ENCODE data around the gene SND1. TPM values are rescaled to one million over a fixed set of nuclear protein-coding genes. Genes with fewer than 3 reads are reported as not detected.
"Not testable (repeated sequence)": the region's sequence is repeated elsewhere in the genome, so short reads cannot be mapped to it uniquely, and the experiment has no call there.

SND1 gene
- total and polyA plus RNA-seq, 2 of the 4 experiments (the other 2 are of a cell fraction) = 154 to 294 TPM

GRCh38 chr7:127902753-127903152 is 250.8 kb downstream of the SND1 start:
- H3K4me2 ChIP-seq (ENCODE audit: low read depth, low read length); H2BK15ac ChIP-seq (ENCODE audit: low read depth, low read length); H3K4me3 ChIP-seq (ENCODE audit: insufficient read depth, low read depth, low read length); H3K18ac ChIP-seq (ENCODE audit: low read depth, low read length); H2BK120ac ChIP-seq (ENCODE audit: low read depth, low read length); H2BK5ac ChIP-seq (ENCODE audit: low read depth, low read length, poor library complexity, severe bottlenecking); H2AFZ ChIP-seq (replicated peaks; ENCODE audit: low read length, poor library complexity); H3K36me3 ChIP-seq (ENCODE audit: control insufficient read depth, insufficient read depth, low read length); H3K9me3 ChIP-seq (ENCODE audit: control insufficient read depth, insufficient read depth, low read length); H4K5ac ChIP-seq (ENCODE audit: low read depth, low read length); H2BK20ac ChIP-seq (ENCODE audit: low read depth, low read length); H3K56ac ChIP-seq (ENCODE audit: extremely low read depth, insufficient read depth, low read length); H3K9ac ChIP-seq (ENCODE audit: low read depth, low read length); intact Hi-C loops (cut with micrococcal nuclease); BruUV-seq (replicated peaks); H4K8ac ChIP-seq (ENCODE audit: low read depth in 2 of 2, low read length in 2 of 2); POLR2A ChIA-PET (ENCODE audit: unreplicated experiment); H2AK5ac ChIP-seq (ENCODE audit: low read depth, low read length); H3K23ac ChIP-seq (ENCODE audit: low read depth, low read length); H3K27ac ChIP-seq (ENCODE audit: insufficient read depth, low read length); ATAC-seq (ENCODE audit: low read depth); dilution Hi-C loops (cut with HindIII; ENCODE audit: low sequenced_read_pairs, unreplicated experiment); H2AK9ac ChIP-seq (replicated peaks; ENCODE audit: low read depth, low read length, poor library complexity); H3K14ac ChIP-seq (replicated peaks; ENCODE audit: low read depth, low read length); H3K4ac ChIP-seq (ENCODE audit: low read depth, low read length); H4K91ac ChIP-seq (ENCODE audit: insufficient read depth, low read depth, low read length); in situ Hi-C loops (cut with MboI; ENCODE audit: low sequenced_read_pairs); DNase-seq; H3K27me3 ChIP-seq (ENCODE audit: control insufficient read depth, insufficient read depth, low read length): not testable (repeated sequence)
- H4K20me1 ChIP-seq (ENCODE audit: insufficient read depth, low read length) = peaks cover 78% of the 10 kb centered on the region
- H3K9me1 ChIP-seq (ENCODE audit: insufficient read depth, low read length) = peaks cover 41% of the 10 kb centered on the region
- CTCF ChIA-PET = interaction anchor here (0.6 to 0.7 kb wide), 4 partner anchors 125 to 419 kb away, joined by 3 to 7 read pairs (median 3); no protein-coding TSS in a partner anchor
- no CpG with 5 or more reads among the region's 6 CpGs for WGBS, 2 experiments (ENCODE audit: extremely low coverage in 2 of 2, insufficient read length in 1 of 2)
- H3K79me1 ChIP-seq (ENCODE audit: low read depth in 1 of 2, low read length in 2 of 2) = peaks cover 63 to 91% of the 10 kb centered on the region in 2 experiments
- peaks cover 25% of the 10 kb centered on the region for H3K4me1 ChIP-seq (ENCODE audit: control insufficient read depth, insufficient read depth, low read length)
- peak; percentile 38; the same call in 1 of the 2 replicates for TF ChIP-seq CEBPB (IDR thresholded peaks at IDR 0.05; ENCODE audit: low read depth, low read length)
